H9 (cell line): ENCODE data around the gene DUOXA1. TPM values are rescaled to one million over a fixed set of nuclear protein-coding genes. Genes with fewer than 3 reads are reported as not detected.

Experiments
- DNase-seq: peaks from one replicate; pipeline ENCODE4 v3.0.0-alpha.2; 2017
- H2AFZ ChIP-seq: one replicate; pipeline ENCODE4 v1.6.1; 2013; ENCODE audit warnings: mild to moderate bottlenecking, low read length, control low read depth, moderate library complexity
- H2AK5ac ChIP-seq: 2 replicates; pipeline ENCODE4 v1.6.1; 2013; ENCODE audit warnings: low read length, control low read depth, mixed read lengths; ENCODE audit not compliant: insufficient read length
- H2BK120ac ChIP-seq: one replicate; pipeline ENCODE4 v1.6.1; 2013; ENCODE audit warnings: low read depth, mild to moderate bottlenecking, low read length, control low read depth, inconsistent platforms; ENCODE audit not compliant: poor library complexity, severe bottlenecking
- H2BK12ac ChIP-seq: 2 replicates; pipeline ENCODE4 v1.6.1; 2013; ENCODE audit warnings: low read length, control low read depth, mixed read lengths, low read depth; ENCODE audit not compliant: insufficient read length
- H2BK15ac ChIP-seq: 2 replicates; pipeline ENCODE4 v1.6.1; 2013; ENCODE audit warnings: low read depth, low read length, control low read depth
- H2BK20ac ChIP-seq: one replicate; pipeline ENCODE4 v1.6.1; 2013; ENCODE audit warnings: low read depth, mild to moderate bottlenecking, low read length, control low read depth, inconsistent platforms; ENCODE audit not compliant: poor library complexity, severe bottlenecking
- H2BK5ac ChIP-seq: 2 replicates; pipeline ENCODE4 v1.6.1; 2013; ENCODE audit warnings: low read length, control low read depth, mixed read lengths; ENCODE audit not compliant: insufficient read length
- H3K14ac ChIP-seq: 2 replicates; pipeline ENCODE4 v1.6.1; 2013; ENCODE audit warnings: low read length, control low read depth; ENCODE audit not compliant: insufficient read depth
- H3K18ac ChIP-seq: 2 replicates; pipeline ENCODE4 v1.6.1; 2013; ENCODE audit warnings: low read depth, mild to moderate bottlenecking, mixed read lengths, low read length, control low read depth; ENCODE audit not compliant: insufficient read length
- H3K23ac ChIP-seq: 2 replicates; pipeline ENCODE4 v1.6.1; 2013; ENCODE audit warnings: low read length, control low read depth, mixed read lengths, low read depth; ENCODE audit not compliant: insufficient read length
- H3K23me2 ChIP-seq: 2 replicates; pipeline ENCODE4 v1.6.1; 2013; ENCODE audit warnings: low read depth, mild to moderate bottlenecking, mixed read lengths, low read length, control low read depth; ENCODE audit not compliant: insufficient read length, poor library complexity, severe bottlenecking
- H3K27ac ChIP-seq: 2 replicates; pipeline ENCODE4 v1.5.1; 2013; ENCODE audit warnings: low read length, control low read depth, mixed read lengths, low read depth; ENCODE audit not compliant: insufficient read length
- H3K27me3 ChIP-seq: 2 replicates; pipeline ENCODE4 v1.6.1; 2013; ENCODE audit warnings: low read length, control low read depth, inconsistent platforms; ENCODE audit not compliant: insufficient read depth
- H3K4ac ChIP-seq: 2 replicates; pipeline ENCODE4 v1.6.1; 2013; ENCODE audit warnings: low read depth, mild to moderate bottlenecking, control low read depth, inconsistent platforms, low read length, moderate library complexity
- H3K4me1 ChIP-seq: 2 replicates; pipeline ENCODE4 v1.6.1; 2013; ENCODE audit warnings: low read length, control low read depth, inconsistent platforms; ENCODE audit not compliant: insufficient read depth
- H3K4me2 ChIP-seq: 2 replicates; pipeline ENCODE4 v1.6.1; 2013; ENCODE audit warnings: low read length, control low read depth, mixed read lengths; ENCODE audit not compliant: insufficient read length, insufficient read depth
- H3K56ac ChIP-seq: 2 replicates; pipeline ENCODE4 v1.6.1; 2013; ENCODE audit warnings: low read depth, mild to moderate bottlenecking, mixed read lengths, low read length, control low read depth; ENCODE audit not compliant: insufficient read length
- H3K79me1 ChIP-seq: 2 replicates; pipeline ENCODE4 v1.6.1; 2013; ENCODE audit warnings: low read depth, mild to moderate bottlenecking, moderate library complexity, low read length, control low read depth, inconsistent platforms; ENCODE audit not compliant: insufficient read depth, poor library complexity, severe bottlenecking
- H3K79me2 ChIP-seq: 2 replicates; pipeline ENCODE4 v1.6.1; 2013; ENCODE audit warnings: low read length, control low read depth, inconsistent platforms; ENCODE audit not compliant: insufficient read depth
- H3K9ac ChIP-seq: 2 replicates; pipeline ENCODE4 v1.6.1; 2013; ENCODE audit warnings: low read length, control low read depth, mixed read lengths; ENCODE audit not compliant: insufficient read length; ENCODE audit errors: extremely low read depth
- H3K9me3 ChIP-seq: one replicate; pipeline ENCODE4 v1.6.1; 2013; ENCODE audit warnings: low read depth, low read length, inconsistent platforms; ENCODE audit not compliant: control insufficient read depth
- H3T11ph ChIP-seq: one replicate; pipeline ENCODE4 v1.6.1; 2013; ENCODE audit warnings: mild to moderate bottlenecking, low read length, control low read depth, inconsistent platforms
- H4K20me1 ChIP-seq: one replicate; pipeline ENCODE4 v1.6.1; 2013; ENCODE audit not compliant: control insufficient read depth, insufficient read length, insufficient read depth
- H4K5ac ChIP-seq: 2 replicates; pipeline ENCODE4 v1.6.1; 2013; ENCODE audit warnings: low read depth, mild to moderate bottlenecking, mixed read lengths, low read length, control low read depth; ENCODE audit not compliant: insufficient read length
- H4K8ac ChIP-seq: replicated peaks from 2 replicates; pipeline ENCODE4 v1.6.1; 2013; ENCODE audit warnings: low read length, control low read depth, mixed read lengths, low read depth; ENCODE audit not compliant: insufficient read length
- H4K91ac ChIP-seq: 2 replicates; pipeline ENCODE4 v1.6.1; 2013; ENCODE audit warnings: low read depth, mild to moderate bottlenecking, moderate library complexity, mixed read lengths, low read length, control low read depth; ENCODE audit not compliant: insufficient read length
- H3K27ac Mint-ChIP-seq, 3 experiments: 2 replicates in 2 of 3; 3 replicates in 1 of 3; pipeline ENCODE4 v1.8.0; 2020 to 2021; ENCODE audit warnings: mixed read lengths in 3 of 3, mild to moderate bottlenecking in 1 of 3, moderate library complexity in 1 of 3
- H3K27me3 Mint-ChIP-seq: 2 replicates; pipeline ENCODE4 v1.8.0; 2021; ENCODE audit warnings: low read depth, mild to moderate bottlenecking, moderate library complexity, mixed read lengths
- H3K36me3 Mint-ChIP-seq, 3 experiments: 2 replicates in 2 of 3; 3 replicates in 1 of 3; pipeline ENCODE4 v1.8.0; 2020 to 2021; ENCODE audit warnings: low read depth in 3 of 3, mixed read lengths in 3 of 3; ENCODE audit not compliant: insufficient read depth in 1 of 3
- H3K4me1 Mint-ChIP-seq, 2 experiments: 2 replicates each; pipeline ENCODE4 v1.8.0; 2020; ENCODE audit warnings: mixed read lengths in 2 of 2
- H3K4me3 Mint-ChIP-seq, 2 experiments: 2 replicates in 1 of 2; 3 replicates in 1 of 2; pipeline ENCODE4 v1.8.0; 2020 to 2021; ENCODE audit warnings: mild to moderate bottlenecking in 2 of 2, mixed read lengths in 2 of 2, moderate library complexity in 1 of 2
- H3K9me3 Mint-ChIP-seq, 2 experiments: 2 replicates in 1 of 2; 3 replicates in 1 of 2; pipeline ENCODE4 v1.8.0; 2020; ENCODE audit warnings: mild to moderate bottlenecking in 2 of 2, mixed read lengths in 2 of 2, moderate library complexity in 1 of 2
- CTCF ChIP-seq: fragments of 200-600 bp; sonication (generic); conservative IDR thresholded peaks from 3 replicates; pipeline ENCODE4 v1.8.0; 2021; ENCODE audit warnings: antibody characterized with exemption, mild to moderate bottlenecking
- WGBS: extraction: QIAGEN DNeasy Blood & Tissue Kit; methylation state at CpG from one replicate; pipeline ENCODE4 v1.1.7; 2013; ENCODE audit warnings: missing lambda C conversion rate, low lambda C conversion rate, mixed read lengths; ENCODE audit not compliant: insufficient read length; ENCODE audit errors: extremely low coverage; 5-methylcytosine and 5-hydroxymethylcytosine counted together
- total RNA-seq: library from RNA; stranded (reverse); gene quantifications from 2 replicates; pipeline ENCODE4 v1.2.1, GENCODE V29; 2021

The DUOXA1 gene
- total RNA-seq, 1 experiment from 2014 or later: 1.2 TPM

GRCh38 chr15:45156744-45157455 lies 27.2 kb upstream of the DUOXA1 start:
- DNase-seq: no peak
- no peak overlapping the region for H2AFZ ChIP-seq
- H4K8ac ChIP-seq: no peak overlapping the region
- H2BK20ac ChIP-seq: no peak overlapping the region
- Mint-ChIP-seq H3K4me1 (peaks cover 13 to 23% of the 10 kb centered on the region in 2 experiments), H3K27me3 (peaks cover 17% of the 10 kb centered on the region; the same call in 1 of the 2 replicates), H3K36me3 (no peaks in the 10 kb centered on the region), H3K4me3 (no peak overlapping the region), H3K9me3 (no peaks in the 10 kb centered on the region; a peak in 1 of 5 replicates), H3K27ac (peak overlapping the region in 2 of 3 experiments; percentile 5 to 46; a peak in 4 of 7 replicates)
- no peak overlapping the region for H2BK5ac ChIP-seq
- no peak overlapping the region for H2BK12ac ChIP-seq
- no peak overlapping the region for H3K27ac ChIP-seq
- H3K14ac ChIP-seq: peak overlapping the region; percentile 28; the same call in 1 of the 2 replicates
- no peak overlapping the region for H3K4me2 ChIP-seq
- H3K79me2 ChIP-seq: no peaks in the 10 kb centered on the region
- H3K9me3 ChIP-seq: no peaks in the 10 kb centered on the region
- no peaks in the 10 kb centered on the region for H4K20me1 ChIP-seq
- no peak overlapping the region for H4K91ac ChIP-seq
- no peak overlapping the region for H4K5ac ChIP-seq
- no peaks in the 10 kb centered on the region for H3K23me2 ChIP-seq
- no peak overlapping the region for H3K23ac ChIP-seq
- no peak overlapping the region for H2BK120ac ChIP-seq
- WGBS: no CpG with 5 or more reads among the region's 7 CpGs
- H2AK5ac ChIP-seq: no peak overlapping the region
- no peak overlapping the region for H3K4ac ChIP-seq
- no peaks in the 10 kb centered on the region for H3K79me1 ChIP-seq
- no peak overlapping the region for H3K9ac ChIP-seq
- H3K18ac ChIP-seq: no peak overlapping the region
- no peak overlapping the region for H3K56ac ChIP-seq
- H3K27me3 ChIP-seq: no peaks in the 10 kb centered on the region
- H3K4me1 ChIP-seq: peaks cover 2% of the 10 kb centered on the region; the same call in 1 of the 2 replicates
- no peak for TF ChIP-seq CTCF
- H2BK15ac ChIP-seq: no peak overlapping the region
- H3T11ph ChIP-seq: no peak overlapping the region
